Esophagus (tissue), 2 donors: ENCODE data around the gene RBM20. TPM values are rescaled to one million over a fixed set of nuclear protein-coding genes. Genes with fewer than 3 reads are reported as not detected.
A peak's percentile ranks its signal among the peaks of the same experiment; 100 is the strongest.

Experiments used
- H3K27ac ChIP-seq, 2 donors: one replicate each; pipeline ENCODE4 v1.5.1; 2013; ENCODE audit warnings: low read depth in 2 of 2, mild to moderate bottlenecking in 2 of 2, inconsistent platforms in 1 of 2, low read length in 1 of 2, moderate library complexity in 1 of 2
- H3K27me3 ChIP-seq, 2 donors: one replicate each; pipeline ENCODE4 v1.6.1; 2013; ENCODE audit warnings: low read length in 2 of 2, control low read depth in 1 of 2, mild to moderate bottlenecking in 1 of 2; ENCODE audit not compliant: insufficient read depth in 2 of 2, control insufficient read depth in 1 of 2
- H3K36me3 ChIP-seq, 2 donors: one replicate each; pipeline ENCODE4 v1.6.1; 2013; ENCODE audit warnings: low read length in 1 of 2; ENCODE audit not compliant: control insufficient read depth in 2 of 2, insufficient read depth in 2 of 2
- H3K4me1 ChIP-seq, 2 donors: one replicate each; pipeline ENCODE4 v1.6.1; 2013; ENCODE audit warnings: low read length in 1 of 2; ENCODE audit not compliant: control insufficient read depth in 2 of 2, insufficient read depth in 2 of 2
- H3K4me3 ChIP-seq, 2 donors: one replicate each; pipeline ENCODE4 v1.5.1; 2013; ENCODE audit warnings: low read length in 2 of 2, mild to moderate bottlenecking in 2 of 2, low read depth in 1 of 2, moderate library complexity in 1 of 2
- H3K9me3 ChIP-seq, 2 donors: one replicate each; pipeline ENCODE4 v1.6.1; 2013; ENCODE audit warnings: mild to moderate bottlenecking in 2 of 2, low read depth in 1 of 2, low read length in 1 of 2, moderate library complexity in 1 of 2; ENCODE audit not compliant: control insufficient read depth in 2 of 2, insufficient read depth in 1 of 2
- WGBS, 2 donors: extraction: QIAGEN DNeasy Blood & Tissue Kit; methylation state at CpG; one replicate each; pipeline ENCODE4 v1.1.7; 2013; 5-methylcytosine and 5-hydroxymethylcytosine counted together
- polyA plus RNA-seq, 2 donors: library from polyadenylated mRNA; stranded (reverse); fragments of 200-250 nt; gene quantifications; one replicate each; pipeline ENCODE4 v1.2.3, GENCODE V29; 2013
- donor health status: healthy with polysubstance abuse.
- donor health status: Bipolar disorder and iron deficiency.

Gene RBM20
- polyA plus RNA-seq, 2 donors, result 2.7 to 7.2 TPM

- Histone ChIP-seq H3K4me3 (no peak overlapping the region), H3K9me3 (no peaks in the 10 kb centered on the region), H3K36me3 (no peaks in the 10 kb centered on the region), H3K4me1 (peaks cover 4 to 5% of the 10 kb centered on the region in 2 donors), H3K27me3 (no peaks in the 10 kb centered on the region), H3K27ac (peak overlapping the region in 1 of 2 donors; percentile 5)
- 66 to 76% methylated on average over 6 of the region's 6 CpGs for WGBS, 2 donors
Measured at GRCh38 chr10:110784198-110784597, 140.1 kb downstream of the RBM20 start.

- peaks cover 4 to 5% of the 10 kb centered on the region in 2 donors for H3K4me1 ChIP-seq
- 48 to 60% methylated on average over 8 of the region's 8 CpGs for WGBS, 2 donors
- peak overlapping the region; percentile 2 to 60 for H3K27ac ChIP-seq
- H3K36me3 ChIP-seq, result no peaks in the 10 kb centered on the region
- no peak overlapping the region for H3K4me3 ChIP-seq
- H3K9me3 ChIP-seq, result no peaks in the 10 kb centered on the region
- no peaks in the 10 kb centered on the region for H3K27me3 ChIP-seq
Measured at GRCh38 chr10:110786172-110786571, 142.0 kb downstream of the RBM20 start.

GRCh38 chr10:110788620-110789385 lies 144.7 kb downstream of the RBM20 start:
- Histone ChIP-seq H3K4me3 (no peak overlapping the region), H3K27ac (no peak overlapping the region), H3K27me3 (no peaks in the 10 kb centered on the region), H3K36me3 (no peaks in the 10 kb centered on the region), H3K9me3 (no peaks in the 10 kb centered on the region), H3K4me1 (peaks cover 4 to 5% of the 10 kb centered on the region in 2 donors)
- WGBS, 2 donors, result 75 to 90% methylated on average over 8 of the region's 8 CpGs

- no peak overlapping the region for H3K27ac ChIP-seq
- no peaks in the 10 kb centered on the region for H3K36me3 ChIP-seq
- WGBS, 2 donors, result 79 to 90% methylated on average over 10 of the region's 10 CpGs
- peaks cover 4 to 5% of the 10 kb centered on the region in 2 donors for H3K4me1 ChIP-seq
- H3K4me3 ChIP-seq, result no peak overlapping the region
- H3K27me3 ChIP-seq, result no peaks in the 10 kb centered on the region
- no peaks in the 10 kb centered on the region for H3K9me3 ChIP-seq
Measured at GRCh38 chr10:110789604-110790433, 145.7 kb downstream of the RBM20 start.

- H3K27ac ChIP-seq, result no peak overlapping the region
- H3K36me3 ChIP-seq, result no peaks in the 10 kb centered on the region
- WGBS, 2 donors, result 74 to 75% methylated on average over 8 of the region's 8 CpGs
- peaks cover 4 to 5% of the 10 kb centered on the region in 2 donors for H3K4me1 ChIP-seq
- H3K27me3 ChIP-seq, result no peaks in the 10 kb centered on the region
- no peak overlapping the region for H3K4me3 ChIP-seq
- no peaks in the 10 kb centered on the region for H3K9me3 ChIP-seq
Measured at GRCh38 chr10:110790913-110791506, 146.9 kb downstream of the RBM20 start.

- H3K27me3 ChIP-seq, result no peaks in the 10 kb centered on the region
- no peaks in the 10 kb centered on the region for H3K9me3 ChIP-seq
- WGBS, 2 donors, result 58 to 65% methylated on average over 4 of the region's 4 CpGs
- no peak overlapping the region for H3K27ac ChIP-seq
- peaks cover 2% of the 10 kb centered on the region in 2 donors for H3K4me1 ChIP-seq
- no peaks in the 10 kb centered on the region for H3K36me3 ChIP-seq
- H3K4me3 ChIP-seq, result no peak overlapping the region
Measured at GRCh38 chr10:110791541-110792073, 147.5 kb downstream of the RBM20 start.

GRCh38 chr10:110792476-110793125 lies 148.5 kb downstream of the RBM20 start:
- Histone ChIP-seq H3K27me3 (no peaks in the 10 kb centered on the region), H3K36me3 (no peaks in the 10 kb centered on the region), H3K9me3 (no peaks in the 10 kb centered on the region), H3K4me1 (no peaks in the 10 kb centered on the region), H3K27ac (no peak overlapping the region), H3K4me3 (no peak overlapping the region)
- WGBS, 2 donors, result 72 to 75% methylated on average over 3 of the region's 3 CpGs

GRCh38 chr10:110793128-110793812 lies 149.1 kb downstream of the RBM20 start:
- no peak overlapping the region for H3K27ac ChIP-seq
- no peak overlapping the region for H3K4me3 ChIP-seq
- 65 to 69% methylated on average over 9 of the region's 9 CpGs for WGBS, 2 donors

More at GRCh38 chr10:110793128-110793812, 149.1 kb downstream of the RBM20 start:
- no peaks in the 10 kb centered on the region for H3K4me1 ChIP-seq
- H3K36me3 ChIP-seq, result no peaks in the 10 kb centered on the region
- H3K27me3 ChIP-seq, result no peaks in the 10 kb centered on the region
- H3K9me3 ChIP-seq, result no peaks in the 10 kb centered on the region
